Colonic mucosa (tissue), 4 donors: ENCODE measurements around the gene SLC39A10. TPM values are rescaled to one million over a fixed set of nuclear protein-coding genes. Genes with fewer than 3 reads are reported as not detected.
"Not testable (repeated sequence)": the region's sequence is repeated elsewhere in the genome, so short reads cannot be mapped to it uniquely, and the experiment has no call there.

Experiments
- DNase-seq: peaks from one replicate; pipeline ENCODE4 v3.0.0-alpha.2; 2020
- H3K27ac ChIP-seq: fragments of 200-600 bp; one replicate; pipeline ENCODE4 v1.8.0; 2021
- H3K27me3 ChIP-seq: fragments of 200-600 bp; one replicate; pipeline ENCODE4 v1.8.0; 2021
- H3K36me3 ChIP-seq: fragments of 200-600 bp; one replicate; pipeline ENCODE4 v1.8.0; 2021
- H3K4me1 ChIP-seq: fragments of 200-600 bp; one replicate; pipeline ENCODE4 v1.8.0; 2021; ENCODE audit warnings: mild to moderate bottlenecking
- H3K4me3 ChIP-seq: fragments of 200-600 bp; one replicate; pipeline ENCODE4 v1.8.0; 2021
- H3K9ac ChIP-seq, 2 donors: one replicate each; pipeline ENCODE4 v1.7.0; 2013; ENCODE audit warnings: control low read depth in 2 of 2, low read depth in 2 of 2, low read length in 2 of 2
- H3K9me3 ChIP-seq: fragments of 200-600 bp; one replicate; pipeline ENCODE4 v1.8.0; 2021
- CTCF ChIP-seq: fragments of 200-600 bp; IDR thresholded peaks from one replicate; pipeline ENCODE4 v1.8.0; 2022; ENCODE audit warnings: antibody characterized with exemption, mild to moderate bottlenecking
- intact Hi-C: fragments of 100-400 bp; cut with DNase I; formaldehyde crosslinking; loops from one replicate; pipeline ENCODE4 v1.14.1; 2022
- total RNA-seq, 2 donors: library from RNA; stranded (reverse); fragmentation: NEBNext Ultra II Directional in 1 of 2; extraction: Animal tissue kit (Norgen Biotek cat#: 25700) in 1 of 2; gene quantifications; one replicate each; pipeline ENCODE4 v1.2.1, GENCODE V29; 2021
- donor health status: healthy.
- donor health status: DM: no; HTN: no; CAD: no.
- donor health status: DM: no; HTN: no; CAD: no.

SLC39A10 gene
- total RNA-seq, 2 donors from 2014 or later: 12.8 to 16.5 TPM

GRCh38 chr2:195659982-195660890 is 3.2 kb downstream of the SLC39A10 start:
- H3K4me1 ChIP-seq: peaks cover 6% of the 10 kb centered on the region
- peak; percentile 58 for TF ChIP-seq CTCF
- H3K36me3 ChIP-seq: no peaks in the 10 kb centered on the region
- H3K27ac ChIP-seq: peak overlapping the region; percentile 99
- peak; percentile 92 for DNase-seq
- H3K27me3 ChIP-seq: no peaks in the 10 kb centered on the region
- no peak overlapping the region for H3K4me3 ChIP-seq
- peak overlapping the region in 1 of 2 donors; percentile 89 for H3K9ac ChIP-seq
- intact Hi-C loops: loop anchor here (5.0 kb wide), 2 partner anchors 158 to 407 kb away; partner anchors contain the start of gene DNAH7
- no peaks in the 10 kb centered on the region for H3K9me3 ChIP-seq

GRCh38 chr2:195662138-195662537 is 5.1 kb downstream of the SLC39A10 start:
- Histone ChIP-seq H3K4me1 (peaks cover 6% of the 10 kb centered on the region), H3K36me3 (no peaks in the 10 kb centered on the region)
- intact Hi-C loops: loop anchor here (5.0 kb wide), 1 partner anchor 160 kb away; no protein-coding TSS in a partner anchor

GRCh38 chr2:195663007-195663406 is 6.0 kb downstream of the SLC39A10 start:
- no peak for DNase-seq
- Histone ChIP-seq H3K36me3 (no peaks in the 10 kb centered on the region), H3K27ac (peak overlapping the region; percentile 63), H3K9me3 (no peaks in the 10 kb centered on the region), H3K9ac (peak overlapping the region in 1 of 2 donors; percentile 57), H3K27me3 (no peaks in the 10 kb centered on the region), H3K4me3 (no peak overlapping the region), H3K4me1 (peaks cover 6% of the 10 kb centered on the region)
- intact Hi-C loops: loop anchor here (5.0 kb wide), 1 partner anchor 161 kb away; no protein-coding TSS in a partner anchor
- TF ChIP-seq CTCF: no peak

More at GRCh38 chr2:195662138-195662537, 5.1 kb downstream of the SLC39A10 start:
- H3K9me3 ChIP-seq: no peaks in the 10 kb centered on the region
- no peak overlapping the region for H3K4me3 ChIP-seq
- H3K27me3 ChIP-seq: no peaks in the 10 kb centered on the region
- no peak for DNase-seq
- H3K9ac ChIP-seq: no peak overlapping the region
- no peak for TF ChIP-seq CTCF
- H3K27ac ChIP-seq: no peak overlapping the region

- no peak for DNase-seq
- H3K27ac ChIP-seq: no peak overlapping the region
- H3K36me3 ChIP-seq: no peaks in the 10 kb centered on the region
- H3K27me3 ChIP-seq: no peaks in the 10 kb centered on the region
- H3K4me1 ChIP-seq: no peaks in the 10 kb centered on the region
- no peaks in the 10 kb centered on the region for H3K9me3 ChIP-seq
- intact Hi-C loops: loop anchor here (5.0 kb wide), 1 partner anchor 162 kb away; no protein-coding TSS in a partner anchor
- TF ChIP-seq CTCF: no peak
- no peak overlapping the region for H3K4me3 ChIP-seq
- H3K9ac ChIP-seq: no peak overlapping the region
Measured at GRCh38 chr2:195664528-195664927, 7.5 kb downstream of the SLC39A10 start.

GRCh38 chr2:195665153-195665552 is 8.1 kb downstream of the SLC39A10 start:
- DNase-seq, H3K4me1 ChIP-seq, H3K27ac ChIP-seq, intact Hi-C loops, H3K4me3 ChIP-seq, H3K27me3 ChIP-seq, H3K36me3 ChIP-seq, H3K9me3 ChIP-seq, H3K9ac ChIP-seq: not testable (repeated sequence)
